ENCODE data around the gene HS3ST4. TPM values are rescaled to one million over a fixed set of nuclear protein-coding genes. Genes with fewer than 3 reads are reported as not detected.

Gene HS3ST4
- total and polyA plus RNA-seq, 2 donors (not counting 1 experiment from before 2014, with no cell fraction given), result not detected

DNA sequence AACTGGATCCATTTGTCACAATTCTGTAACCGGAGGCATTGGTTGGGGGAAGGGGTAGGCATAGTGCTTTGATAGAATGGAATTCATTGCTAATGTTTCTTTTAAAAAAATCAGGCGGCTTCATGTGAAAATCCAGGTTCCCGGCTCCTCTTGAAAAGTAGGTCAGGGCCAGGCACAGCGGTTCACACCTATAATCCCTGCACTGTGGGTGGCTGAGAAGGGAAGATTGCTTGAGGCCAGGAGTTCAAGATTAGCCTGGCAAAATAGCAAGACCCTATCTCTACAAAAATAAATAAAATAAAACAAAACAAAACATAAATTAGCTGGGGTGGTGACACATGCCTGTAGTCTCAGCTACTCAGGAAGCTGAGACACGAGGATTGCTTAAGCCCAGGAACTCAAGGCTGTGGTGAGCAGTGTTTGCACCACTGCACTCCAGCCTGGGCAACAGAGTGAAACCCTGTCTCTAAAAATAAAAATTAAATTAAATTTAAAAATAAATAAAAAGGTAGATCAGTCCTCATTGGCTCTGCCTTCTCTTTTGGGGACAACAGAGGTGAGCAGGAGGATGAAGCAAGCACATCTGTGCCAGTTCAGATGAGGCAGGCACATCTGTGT, 466.5 kb downstream of the HS3ST4 start:
- TF ChIP-seq, protein P1, sequence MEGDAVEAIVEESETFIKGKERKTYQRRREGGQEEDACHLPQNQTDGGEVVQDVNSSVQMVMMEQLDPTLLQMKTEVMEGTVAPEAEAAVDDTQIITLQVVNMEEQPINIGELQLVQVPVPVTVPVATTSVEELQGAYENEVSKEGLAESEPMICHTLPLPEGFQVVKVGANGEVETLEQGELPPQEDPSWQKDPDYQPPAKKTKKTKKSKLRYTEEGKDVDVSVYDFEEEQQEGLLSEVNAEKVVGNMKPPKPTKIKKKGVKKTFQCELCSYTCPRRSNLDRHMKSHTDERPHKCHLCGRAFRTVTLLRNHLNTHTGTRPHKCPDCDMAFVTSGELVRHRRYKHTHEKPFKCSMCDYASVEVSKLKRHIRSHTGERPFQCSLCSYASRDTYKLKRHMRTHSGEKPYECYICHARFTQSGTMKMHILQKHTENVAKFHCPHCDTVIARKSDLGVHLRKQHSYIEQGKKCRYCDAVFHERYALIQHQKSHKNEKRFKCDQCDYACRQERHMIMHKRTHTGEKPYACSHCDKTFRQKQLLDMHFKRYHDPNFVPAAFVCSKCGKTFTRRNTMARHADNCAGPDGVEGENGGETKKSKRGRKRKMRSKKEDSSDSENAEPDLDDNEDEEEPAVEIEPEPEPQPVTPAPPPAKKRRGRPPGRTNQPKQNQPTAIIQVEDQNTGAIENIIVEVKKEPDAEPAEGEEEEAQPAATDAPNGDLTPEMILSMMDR (conservative IDR thresholded peaks at IDR 0.05 in 1 of 2, IDR thresholded peaks at IDR 0.05 in 1 of 2; ENCODE audit: low read depth in 1 of 2, low read length in 2 of 2), result no peak
- TF ChIP-seq EZH2 (IDR thresholded peaks at IDR 0.05; ENCODE audit: low read length, missing control alignments), result no peak
- H3K36me3 ChIP-seq (ENCODE audit: control insufficient read depth, insufficient read depth, low read length), result no peaks in the 10 kb centered on the region
- no peak for DNase-seq (ENCODE audit: low read depth in 2 of 2)
- H3K27ac ChIP-seq (ENCODE audit: insufficient read depth, low read length), result no peak overlapping the region
- no peak overlapping the region for H3K4me2 ChIP-seq (ENCODE audit: extremely low read depth, insufficient read depth, low read length)
- no peak overlapping the region for H2AFZ ChIP-seq (ENCODE audit: low read length)
- H3K79me2 ChIP-seq (ENCODE audit: control insufficient read depth, insufficient read depth, low read length), result no peaks in the 10 kb centered on the region
- no peaks in the 10 kb centered on the region for H3K27me3 ChIP-seq (ENCODE audit: control insufficient read depth, insufficient read depth, low read length)
- no peak overlapping the region for H3K9ac ChIP-seq (ENCODE audit: insufficient read depth, low read length)
- no peaks in the 10 kb centered on the region for H4K20me1 ChIP-seq (ENCODE audit: control insufficient read depth, extremely low read depth, insufficient read depth, low read length)
- H3K4me1 ChIP-seq (ENCODE audit: control insufficient read depth, extremely low read depth, insufficient read depth, low read length), result no peaks in the 10 kb centered on the region
- H3K4me3 ChIP-seq (replicated peaks in 1 of 4; ENCODE audit: control extremely low read depth in 1 of 4, insufficient read depth in 1 of 4, low read depth in 3 of 4, low read length in 4 of 4), result no peak overlapping the region
- no peaks in the 10 kb centered on the region for H3K9me3 ChIP-seq (ENCODE audit: control insufficient read depth, insufficient read depth, low read depth, low read length)

DNA sequence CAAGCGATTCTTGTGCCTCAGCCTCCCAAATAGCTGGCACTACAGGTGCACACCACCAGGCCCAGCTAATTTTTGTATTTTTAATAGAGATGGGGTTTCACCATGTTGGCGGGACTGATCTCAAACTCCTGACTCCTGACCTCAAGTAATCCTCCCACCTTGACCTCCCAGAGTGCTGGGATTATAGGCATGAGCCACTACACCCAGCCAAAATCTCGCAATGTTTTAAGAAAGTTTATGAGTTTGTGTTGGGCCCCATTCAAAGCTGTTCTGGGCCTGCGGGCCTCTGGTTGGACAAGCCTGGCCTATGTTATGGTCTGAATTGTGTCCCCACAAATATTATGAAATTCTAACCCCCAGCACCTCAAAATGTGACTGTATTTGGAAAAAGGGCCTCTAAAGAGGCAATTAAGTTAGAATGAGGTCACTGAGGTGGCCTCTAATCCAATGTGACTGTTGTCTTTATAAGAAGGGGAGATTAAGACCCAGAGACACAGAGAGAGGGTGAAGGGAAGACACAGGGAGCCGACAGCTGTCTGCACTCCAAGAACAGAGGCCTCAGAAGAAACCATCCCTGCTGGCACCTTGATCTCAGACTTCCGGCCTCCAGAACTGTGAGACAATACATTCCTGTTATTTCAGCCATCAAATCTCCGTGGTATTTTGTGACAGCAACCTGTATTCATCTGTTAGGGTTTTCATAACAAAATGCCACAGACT, 469.9 kb downstream of the HS3ST4 start:
- H3K79me2 ChIP-seq (ENCODE audit: control insufficient read depth, insufficient read depth, low read length), result no peaks in the 10 kb centered on the region
- no peak overlapping the region for H3K9ac ChIP-seq (ENCODE audit: insufficient read depth, low read length)
- H3K36me3 ChIP-seq (ENCODE audit: control insufficient read depth, insufficient read depth, low read length), result no peaks in the 10 kb centered on the region
- H3K4me3 ChIP-seq (replicated peaks in 1 of 4; ENCODE audit: control extremely low read depth in 1 of 4, insufficient read depth in 1 of 4, low read depth in 3 of 4, low read length in 4 of 4), result no peak overlapping the region
- H3K4me2 ChIP-seq (ENCODE audit: extremely low read depth, insufficient read depth, low read length), result no peak overlapping the region
- no peak for DNase-seq (ENCODE audit: low read depth in 2 of 2)
- H2AFZ ChIP-seq (ENCODE audit: low read length), result no peak overlapping the region
- H3K27ac ChIP-seq (ENCODE audit: insufficient read depth, low read length), result no peak overlapping the region
- TF ChIP-seq, protein P1 (conservative IDR thresholded peaks at IDR 0.05 in 1 of 2, IDR thresholded peaks at IDR 0.05 in 1 of 2; ENCODE audit: low read depth in 1 of 2, low read length in 2 of 2), result no peak
- no peak for TF ChIP-seq EZH2 (IDR thresholded peaks at IDR 0.05; ENCODE audit: low read length, missing control alignments)
- H4K20me1 ChIP-seq (ENCODE audit: control insufficient read depth, extremely low read depth, insufficient read depth, low read length), result no peaks in the 10 kb centered on the region
- H3K27me3 ChIP-seq (ENCODE audit: control insufficient read depth, insufficient read depth, low read length), result no peaks in the 10 kb centered on the region
- H3K9me3 ChIP-seq (ENCODE audit: control insufficient read depth, insufficient read depth, low read depth, low read length), result no peaks in the 10 kb centered on the region
- no peaks in the 10 kb centered on the region for H3K4me1 ChIP-seq (ENCODE audit: control insufficient read depth, extremely low read depth, insufficient read depth, low read length)

DNA sequence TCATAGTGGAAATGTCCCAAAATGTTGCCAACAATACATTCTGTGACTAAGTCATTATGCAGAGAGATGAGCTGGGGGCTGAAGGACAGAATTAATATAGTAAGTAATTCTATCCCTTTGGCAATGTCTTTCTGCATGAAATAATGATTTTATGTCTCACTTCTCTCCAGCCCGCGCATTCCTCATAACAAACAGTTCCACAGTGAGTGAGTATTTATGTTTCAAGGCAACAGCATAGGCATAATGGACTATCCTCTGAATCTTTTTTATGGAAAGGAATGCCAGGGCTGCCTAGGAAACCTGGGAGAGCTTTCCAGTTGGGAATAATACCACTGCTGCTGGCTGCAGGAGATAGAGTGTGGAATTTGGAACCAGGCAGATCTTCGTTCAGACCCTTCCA, 477.7 kb downstream of the HS3ST4 start:
- no peak for TF ChIP-seq EZH2 (IDR thresholded peaks at IDR 0.05; ENCODE audit: low read length, missing control alignments)
- TF ChIP-seq, protein P1 (conservative IDR thresholded peaks at IDR 0.05 in 1 of 2, IDR thresholded peaks at IDR 0.05 in 1 of 2; ENCODE audit: low read depth in 1 of 2, low read length in 2 of 2), result no peak
- no peaks in the 10 kb centered on the region for H3K27me3 ChIP-seq (ENCODE audit: control insufficient read depth, insufficient read depth, low read length)
- H3K4me1 ChIP-seq (ENCODE audit: control insufficient read depth, extremely low read depth, insufficient read depth, low read length), result no peaks in the 10 kb centered on the region
- H3K79me2 ChIP-seq (ENCODE audit: control insufficient read depth, insufficient read depth, low read length), result no peaks in the 10 kb centered on the region
- H3K36me3 ChIP-seq (ENCODE audit: control insufficient read depth, insufficient read depth, low read length), result no peaks in the 10 kb centered on the region
- H3K27ac ChIP-seq (ENCODE audit: insufficient read depth, low read length), result no peak overlapping the region
- no peaks in the 10 kb centered on the region for H4K20me1 ChIP-seq (ENCODE audit: control insufficient read depth, extremely low read depth, insufficient read depth, low read length)
- H3K9me3 ChIP-seq (ENCODE audit: control insufficient read depth, insufficient read depth, low read depth, low read length), result no peaks in the 10 kb centered on the region
- H3K4me3 ChIP-seq (replicated peaks in 1 of 4; ENCODE audit: control extremely low read depth in 1 of 4, insufficient read depth in 1 of 4, low read depth in 3 of 4, low read length in 4 of 4), result no peak overlapping the region
- no peak overlapping the region for H3K9ac ChIP-seq (ENCODE audit: insufficient read depth, low read length)
- no peak overlapping the region for H3K4me2 ChIP-seq (ENCODE audit: extremely low read depth, insufficient read depth, low read length)
- no peak overlapping the region for H2AFZ ChIP-seq (ENCODE audit: low read length)
- no peak for DNase-seq (ENCODE audit: low read depth in 2 of 2)
